Body of pancreas (tissue), 4 donors: Measurements from ENCODE around the gene PDZD7. TPM values are rescaled to one million over a fixed set of nuclear protein-coding genes. Genes with fewer than 3 reads are reported as not detected.

Source experiments
- ATAC-seq: fragments of 150-250 bp; one replicate; pipeline ENCODE4 v1.9.1; 2016
- DNase-seq, 4 donors: peaks; one replicate each; pipeline ENCODE4 v3.0.0-alpha.2; 2019
- H3K27ac ChIP-seq, 4 donors: fragments of 200-600 bp; sonication (generic); 1 replicate in 3 of 4; 2 replicates in 1 of 4; pipeline versions ENCODE4 v1.5.1 to v1.6.1; 2016 to 2019; ENCODE audit warnings: mild to moderate bottlenecking in 1 of 4, mixed read lengths in 1 of 4, moderate library complexity in 1 of 4
- H3K27me3 ChIP-seq, 2 donors: fragments of 200-600 bp; sonication (generic); one replicate each; pipeline ENCODE4 v1.6.0; 2016; ENCODE audit warnings: mild to moderate bottlenecking in 1 of 2
- H3K36me3 ChIP-seq, 2 donors: fragments of 200-600 bp; sonication (generic); replicated peaks in 1 of 2; 2 replicates each; pipeline ENCODE4 v1.5.1; 2016; ENCODE audit warnings: low read depth in 2 of 2; ENCODE audit not compliant: insufficient read depth in 1 of 2
- H3K4me1 ChIP-seq: fragments of 200-600 bp; sonication (generic); one replicate; pipeline ENCODE4 v1.6.0; 2016
- H3K4me3 ChIP-seq, 2 donors: fragments of 200-600 bp; sonication (generic); 1 replicate in 1 of 2; 2 replicates in 1 of 2; pipeline ENCODE4 v1.5.1; 2016 to 2019
- H3K9me3 ChIP-seq, 3 donors: fragments of 200-600 bp; sonication (generic); 1 replicate in 2 of 3; 2 replicates in 1 of 3; pipeline ENCODE4 v1.5.1; 2016
- POLR2A ChIP-seq, 3 donors: fragments of 450-650 bp; IDR thresholded peaks; one replicate each; pipeline ENCODE4 v1.6.1; 2016; ENCODE audit warnings: antibody characterized with exemption in 3 of 3, mild to moderate bottlenecking in 2 of 3
- WGBS, 2 donors: methylation state at CpG; one replicate each; pipeline ENCODE4 v1.1.5; 2017; 5-methylcytosine and 5-hydroxymethylcytosine counted together
- intact Hi-C: fragments of 100-400 bp; cut with DNase I; formaldehyde crosslinking; loops from one replicate; pipeline ENCODE4 v1.15.1; 2023
- total RNA-seq, 2 donors: library from RNA; depleted of rRNA; stranded (reverse); fragments of >200 nt; gene quantifications; one replicate each; pipeline ENCODE4 v1.1.0, GENCODE V29; 2016
- TF ChIP-seq, protein P1 (sequence below), 7 experiments: fragments of 450-650 bp in 4 of 7; fragments of 200-600 bp in 3 of 7; sonication (generic) in 3 of 7; IDR thresholded peaks; one replicate each; pipeline ENCODE4 v1.5.1; 2016 to 2019; ENCODE audit warnings: antibody characterized with exemption in 7 of 7

The PDZD7 gene
- total RNA-seq, 2 donors from 2014 or later, result 0.52 to 0.66 TPM

DNA sequence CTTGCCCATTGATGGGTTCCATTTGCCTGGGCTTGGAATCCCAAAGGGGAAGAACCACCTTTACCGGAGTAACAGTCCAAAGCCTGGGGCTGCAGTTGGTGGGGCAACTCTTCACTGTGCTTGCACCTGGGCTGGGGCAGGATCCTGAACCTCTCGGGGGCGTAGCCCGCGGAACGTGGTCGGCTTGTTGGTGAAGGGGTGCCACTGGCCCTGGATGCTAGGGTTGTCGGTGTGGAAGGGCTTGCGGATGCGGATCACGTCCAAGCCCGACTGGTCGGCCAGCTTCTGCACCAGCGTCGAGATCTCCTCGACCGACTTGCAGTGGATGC lies 44.3 kb downstream of the PDZD7 start:
- peak; percentile 19 for ATAC-seq

DNA sequence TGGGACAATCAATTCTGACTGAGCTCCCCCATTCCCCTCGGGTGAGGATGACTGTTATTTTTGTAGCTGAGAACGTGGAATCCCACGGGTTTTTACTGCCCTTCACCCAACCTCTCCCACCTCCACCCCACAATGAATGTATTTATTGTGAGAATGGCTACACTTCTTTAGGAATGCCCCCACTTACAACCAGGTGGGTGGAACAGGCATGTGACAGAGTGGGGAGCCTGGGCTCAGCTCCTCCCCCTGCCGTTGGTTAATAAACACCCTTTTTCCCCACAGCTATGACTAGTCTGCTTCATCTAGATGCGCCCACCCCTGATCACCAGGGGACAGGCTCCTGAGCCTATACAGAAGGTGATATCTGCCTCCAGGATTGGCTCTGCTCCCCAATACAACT lies 45.6 kb downstream of the PDZD7 start:
- WGBS, 2 donors, result 26 to 36% methylated on average over 5 of the region's 5 CpGs
- peak overlapping the region in 1 of 4 donors; percentile 14 for H3K27ac ChIP-seq
- DNase-seq, result peak in 2 of 4 donors; percentile 5 to 8

More for the DNA sequence above, 44.3 kb downstream of the PDZD7 start:
- no peak for DNase-seq
- 8 to 11% methylated on average over 15 to 17 of the region's 17 CpGs for WGBS, 2 donors
- peak overlapping the region in 3 of 4 donors; percentile 58 to 88 (median 81) for H3K27ac ChIP-seq
- peaks cover 50% of the 10 kb centered on the region for H3K4me1 ChIP-seq
- H3K4me3 ChIP-seq, result peak overlapping the region; percentile 46 to 95
- H3K27me3 ChIP-seq, result no peaks in the 10 kb centered on the region
- no peaks in the 10 kb centered on the region for H3K9me3 ChIP-seq
- H3K36me3 ChIP-seq, result peaks cover 0 to 7% of the 10 kb centered on the region in 2 donors
- TF ChIP-seq, protein P1, sequence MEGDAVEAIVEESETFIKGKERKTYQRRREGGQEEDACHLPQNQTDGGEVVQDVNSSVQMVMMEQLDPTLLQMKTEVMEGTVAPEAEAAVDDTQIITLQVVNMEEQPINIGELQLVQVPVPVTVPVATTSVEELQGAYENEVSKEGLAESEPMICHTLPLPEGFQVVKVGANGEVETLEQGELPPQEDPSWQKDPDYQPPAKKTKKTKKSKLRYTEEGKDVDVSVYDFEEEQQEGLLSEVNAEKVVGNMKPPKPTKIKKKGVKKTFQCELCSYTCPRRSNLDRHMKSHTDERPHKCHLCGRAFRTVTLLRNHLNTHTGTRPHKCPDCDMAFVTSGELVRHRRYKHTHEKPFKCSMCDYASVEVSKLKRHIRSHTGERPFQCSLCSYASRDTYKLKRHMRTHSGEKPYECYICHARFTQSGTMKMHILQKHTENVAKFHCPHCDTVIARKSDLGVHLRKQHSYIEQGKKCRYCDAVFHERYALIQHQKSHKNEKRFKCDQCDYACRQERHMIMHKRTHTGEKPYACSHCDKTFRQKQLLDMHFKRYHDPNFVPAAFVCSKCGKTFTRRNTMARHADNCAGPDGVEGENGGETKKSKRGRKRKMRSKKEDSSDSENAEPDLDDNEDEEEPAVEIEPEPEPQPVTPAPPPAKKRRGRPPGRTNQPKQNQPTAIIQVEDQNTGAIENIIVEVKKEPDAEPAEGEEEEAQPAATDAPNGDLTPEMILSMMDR (IDR thresholded peaks at IDR 0.05), result no peak
- no peak for TF ChIP-seq POLR2A (IDR thresholded peaks at IDR 0.05)
- intact Hi-C loops, result no loop called here

DNA sequence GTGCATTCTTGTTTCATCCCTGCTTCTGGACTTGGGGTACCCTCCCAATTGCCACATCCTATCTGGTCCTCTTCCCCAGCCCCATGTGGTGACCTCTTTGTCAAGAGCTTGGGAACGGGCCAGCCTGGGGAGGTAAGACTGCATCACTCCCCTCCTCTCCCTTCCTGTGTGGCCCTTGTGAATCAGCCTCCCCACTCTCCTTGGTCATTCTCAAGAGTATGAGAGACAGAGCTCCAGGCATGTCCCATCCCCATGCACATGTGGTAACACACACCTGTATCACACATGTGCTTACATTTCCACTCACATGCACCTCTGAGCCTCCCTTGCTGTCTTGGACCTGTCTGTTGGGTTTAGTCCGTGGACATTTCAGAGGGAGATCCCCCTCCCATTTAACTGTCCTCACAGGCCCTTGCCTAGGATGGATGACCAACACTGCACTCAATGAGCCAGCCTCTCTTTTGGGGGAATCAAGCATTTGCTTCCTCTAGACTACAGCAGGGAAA lies 46.2 kb downstream of the PDZD7 start:
- intact Hi-C loops, result no loop called here
- Histone ChIP-seq H3K27me3 (no peaks in the 10 kb centered on the region), H3K4me1 (peaks cover 43% of the 10 kb centered on the region), H3K36me3 (peaks cover 0 to 5% of the 10 kb centered on the region in 2 donors), H3K27ac (peak overlapping the region in 1 of 4 donors; percentile 14), H3K4me3 (no peak overlapping the region), H3K9me3 (no peaks in the 10 kb centered on the region)
- 65% methylated on average over 2 of the region's 2 CpGs for WGBS, 2 donors
- no peak for ATAC-seq
- TF ChIP-seq, protein P1 (IDR thresholded peaks at IDR 0.05), result no peak
- no peak for TF ChIP-seq POLR2A (IDR thresholded peaks at IDR 0.05)
- DNase-seq, result peak in 2 of 4 donors; percentile 7 to 13

More for the DNA sequence above, 45.6 kb downstream of the PDZD7 start:
- Histone ChIP-seq H3K4me1 (peaks cover 49% of the 10 kb centered on the region), H3K36me3 (peaks cover 0 to 3% of the 10 kb centered on the region in 2 donors), H3K9me3 (no peaks in the 10 kb centered on the region), H3K4me3 (no peak overlapping the region), H3K27me3 (no peaks in the 10 kb centered on the region)
- no peak for ATAC-seq
- TF ChIP-seq, protein P1 (IDR thresholded peaks at IDR 0.05), result no peak
- peak in 1 of 3 donors; percentile 17 for TF ChIP-seq POLR2A (IDR thresholded peaks at IDR 0.05)
- intact Hi-C loops, result no loop called here

DNA sequence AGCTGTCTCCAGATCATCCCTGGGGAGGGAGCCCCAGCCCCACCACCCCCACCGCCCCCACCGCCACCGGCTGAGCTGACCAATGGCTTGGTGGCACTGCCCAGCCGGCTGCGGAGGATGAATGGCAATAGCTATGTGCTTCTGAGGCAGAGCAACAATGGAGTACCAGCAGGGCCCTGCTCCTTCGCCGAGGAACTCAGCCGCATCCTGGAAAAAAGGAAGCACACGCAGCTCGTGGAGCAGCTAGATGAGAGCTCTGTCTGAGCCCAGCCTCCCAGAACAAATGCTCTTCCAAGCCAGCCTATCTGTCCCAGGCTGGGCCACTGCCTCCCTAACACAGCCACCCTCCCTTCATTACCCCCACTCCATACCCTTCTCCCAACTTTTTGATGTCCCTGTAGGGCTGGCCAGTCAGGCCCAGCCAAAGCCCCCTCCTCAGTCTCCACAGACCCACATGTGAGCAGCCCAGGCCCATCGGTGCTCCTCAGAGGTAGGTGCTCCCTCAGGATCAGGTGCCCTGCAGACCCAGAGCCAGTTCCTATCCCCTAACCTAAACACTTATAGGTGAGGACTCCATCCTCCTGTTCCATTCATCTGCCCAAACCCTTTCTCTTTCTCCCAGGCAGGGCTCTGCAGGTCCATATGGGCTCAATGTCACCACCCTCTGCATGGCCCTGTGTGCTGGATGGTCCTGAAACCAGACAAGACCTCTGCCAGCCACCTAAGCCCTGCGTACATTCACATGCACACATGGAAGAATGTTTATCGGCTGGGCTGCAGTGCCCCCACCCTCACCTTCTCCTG lies 46.9 kb downstream of the PDZD7 start:
- 74 to 77% methylated on average over 8 to 12 of the region's 13 CpGs for WGBS, 2 donors
- H3K36me3 ChIP-seq, result peaks cover 0 to 6% of the 10 kb centered on the region in 2 donors
- no peak overlapping the region for H3K4me3 ChIP-seq
- no peaks in the 10 kb centered on the region for H3K9me3 ChIP-seq
- TF ChIP-seq POLR2A (IDR thresholded peaks at IDR 0.05), result no peak
- TF ChIP-seq, protein P1 (IDR thresholded peaks at IDR 0.05), result no peak
- ATAC-seq, result no peak
- no peak overlapping the region for H3K27ac ChIP-seq
- intact Hi-C loops, result no loop called here
- DNase-seq, result peak in 3 of 4 donors; percentile 0 to 9 (median 4)
- H3K27me3 ChIP-seq, result no peaks in the 10 kb centered on the region
- H3K4me1 ChIP-seq, result peaks cover 36% of the 10 kb centered on the region
